GM12892 (cell line): ENCODE measurements around the gene PCBP2.
A peak's percentile ranks its signal among the peaks of the same experiment; 100 is the strongest.
"Not testable (repeated sequence)": the region's sequence is repeated elsewhere in the genome, so short reads cannot be mapped to it uniquely, and the experiment has no call there.

Source experiments
- DNase-seq: peaks from one replicate; pipeline ENCODE4 v3.0.0; 2011; ENCODE audit not compliant: insufficient read length
- FAIRE-seq: peaks from 2 replicates; lab custom pipeline; 2011; peaks lifted over from hg19 to GRCh38; lab: Jason Lieb, UNC
- POLR2A ChIP-seq: IDR thresholded peaks from 2 replicates; pipeline ENCODE4 v1.6.1; 2011; ENCODE audit warnings: low read depth, low read length, control low read depth
- POLR2AphosphoS5 ChIP-seq: IDR thresholded peaks from 2 replicates; pipeline ENCODE4 v1.6.1; 2011; ENCODE audit warnings: low read depth, low read length, control low read depth
- TAF1 ChIP-seq: IDR thresholded peaks from 2 replicates; pipeline ENCODE4 v1.6.1; 2011; ENCODE audit warnings: low read depth, mild to moderate bottlenecking, control low read depth, low read length, borderline replicate concordance

Gene PCBP2

DNA sequence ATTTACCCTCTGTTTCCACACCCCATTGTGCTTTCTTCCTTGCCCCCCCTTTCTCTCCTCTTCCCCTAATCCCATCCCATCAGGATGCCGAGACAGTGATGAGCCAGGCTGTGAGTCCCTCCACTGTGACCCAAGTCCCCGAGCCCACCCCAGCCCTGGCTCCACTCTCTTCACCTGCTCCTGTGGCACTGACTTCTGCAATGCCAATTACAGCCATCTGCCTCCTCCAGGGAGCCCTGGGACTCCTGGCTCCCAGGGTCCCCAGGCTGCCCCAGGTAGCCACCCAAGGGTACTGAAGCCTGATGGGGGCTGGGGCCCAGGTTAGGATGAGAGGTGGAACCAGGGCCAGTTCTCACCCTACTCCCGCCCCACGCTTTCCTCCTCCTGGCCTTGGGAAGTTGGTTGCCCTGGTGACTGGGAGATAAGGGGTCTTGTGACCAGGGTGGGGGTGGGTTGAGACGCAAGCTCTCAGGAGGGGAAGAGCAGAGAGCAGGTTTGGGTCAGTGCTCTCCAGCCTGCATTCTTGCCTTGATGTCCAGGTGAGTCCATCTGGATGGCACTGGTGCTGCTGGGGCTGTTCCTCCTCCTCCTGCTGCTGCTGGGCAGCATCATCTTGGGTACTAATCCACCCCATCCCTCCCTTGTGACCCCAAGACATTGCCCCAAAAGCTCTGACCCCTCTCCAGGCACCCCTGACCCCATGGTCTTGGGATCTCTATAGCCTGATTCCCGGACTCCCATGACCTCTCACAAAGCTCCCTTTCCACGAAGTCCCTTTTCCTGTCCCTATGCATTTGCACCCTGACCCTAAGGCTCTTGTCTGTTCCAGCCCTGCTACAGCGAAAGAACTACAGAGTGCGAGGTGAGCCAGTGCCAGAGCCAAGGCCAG lies 27.0 kb upstream of the PCBP2 start:
- DNase-seq (no peak), FAIRE-seq (no peak)
- TF ChIP-seq POLR2A, result no peak
- TF ChIP-seq POLR2AphosphoS5, result no peak

DNA sequence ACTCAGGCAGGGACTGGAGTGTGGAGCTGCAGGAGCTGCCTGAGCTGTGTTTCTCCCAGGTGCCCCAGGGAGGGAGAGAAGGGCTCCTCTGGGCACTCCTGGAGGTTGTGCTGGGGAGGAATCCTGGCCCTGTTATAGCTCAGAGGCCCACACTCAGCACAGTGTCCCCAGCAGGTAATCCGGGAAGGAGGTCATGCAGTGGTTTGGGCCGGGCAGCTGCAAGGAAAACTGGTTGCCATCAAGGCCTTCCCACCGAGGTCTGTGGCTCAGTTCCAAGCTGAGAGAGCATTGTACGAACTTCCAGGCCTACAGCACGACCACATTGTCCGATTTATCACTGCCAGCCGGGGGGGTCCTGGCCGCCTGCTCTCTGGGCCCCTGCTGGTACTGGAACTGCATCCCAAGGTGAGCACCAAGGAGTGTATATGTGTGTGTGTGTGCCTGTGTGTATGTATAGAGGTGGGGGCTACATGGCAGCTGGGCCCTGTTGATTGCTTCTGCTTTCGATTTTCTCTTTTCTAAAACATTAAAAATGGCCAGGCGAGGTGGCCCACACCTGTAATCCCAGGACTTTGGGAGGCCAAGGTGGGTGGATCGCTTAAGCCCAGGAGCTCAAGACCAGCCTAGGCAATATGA lies 26.3 kb upstream of the PCBP2 start:
- TF ChIP-seq POLR2AphosphoS5 (no peak), TAF1 (no peak), POLR2A (no peak)
- FAIRE-seq (no peak), DNase-seq (no peak)

GRCh38 chr12:53427905-53428594 lies 23.9 kb upstream of the PCBP2 start:
- DNase-seq, result no peak
- no peak for FAIRE-seq
- no peak for TF ChIP-seq TAF1
- TF ChIP-seq POLR2AphosphoS5, result no peak
- TF ChIP-seq POLR2A, result no peak

GRCh38 chr12:53428741-53429140 lies 23.2 kb upstream of the PCBP2 start:
- FAIRE-seq (no peak), DNase-seq (no peak)
- TF ChIP-seq POLR2AphosphoS5, result no peak
- TF ChIP-seq TAF1, result no peak
- TF ChIP-seq POLR2A, result no peak

DNA sequence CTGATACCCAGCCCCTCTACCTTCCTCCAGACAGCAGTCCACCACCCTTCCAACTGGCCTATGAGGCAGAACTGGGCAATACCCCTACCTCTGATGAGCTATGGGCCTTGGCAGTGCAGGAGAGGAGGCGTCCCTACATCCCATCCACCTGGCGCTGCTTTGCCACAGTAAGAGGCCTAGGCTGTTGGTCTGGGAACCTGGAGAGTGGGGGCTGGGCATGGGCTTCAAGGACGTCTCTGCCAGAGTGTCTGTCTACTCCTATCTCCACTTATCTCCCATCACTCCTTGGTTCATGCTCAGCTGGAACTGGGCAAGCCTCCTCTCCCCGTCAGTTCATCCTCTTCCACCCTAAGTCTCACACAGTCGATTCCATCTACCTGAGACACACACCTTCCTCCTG lies 21.8 kb upstream of the PCBP2 start:
- TF ChIP-seq TAF1, result no peak
- no peak for FAIRE-seq
- DNase-seq, result no peak

DNA sequence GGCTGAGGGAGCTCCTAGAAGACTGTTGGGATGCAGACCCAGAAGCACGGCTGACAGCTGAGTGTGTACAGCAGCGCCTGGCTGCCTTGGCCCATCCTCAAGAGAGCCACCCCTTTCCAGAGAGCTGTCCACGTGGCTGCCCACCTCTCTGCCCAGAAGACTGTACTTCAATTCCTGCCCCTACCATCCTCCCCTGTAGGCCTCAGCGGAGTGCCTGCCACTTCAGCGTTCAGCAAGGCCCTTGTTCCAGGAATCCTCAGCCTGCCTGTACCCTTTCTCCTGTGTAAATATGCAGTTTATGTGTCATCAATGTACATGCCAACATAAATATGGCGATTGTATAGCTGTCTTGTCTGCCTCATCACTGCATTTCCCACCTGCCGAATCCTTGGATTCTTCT lies 20.7 kb upstream of the PCBP2 start:
- no peak for DNase-seq
- no peak for FAIRE-seq
- no peak for TF ChIP-seq POLR2A
- TF ChIP-seq TAF1, result no peak
- TF ChIP-seq POLR2AphosphoS5, result no peak

DNA sequence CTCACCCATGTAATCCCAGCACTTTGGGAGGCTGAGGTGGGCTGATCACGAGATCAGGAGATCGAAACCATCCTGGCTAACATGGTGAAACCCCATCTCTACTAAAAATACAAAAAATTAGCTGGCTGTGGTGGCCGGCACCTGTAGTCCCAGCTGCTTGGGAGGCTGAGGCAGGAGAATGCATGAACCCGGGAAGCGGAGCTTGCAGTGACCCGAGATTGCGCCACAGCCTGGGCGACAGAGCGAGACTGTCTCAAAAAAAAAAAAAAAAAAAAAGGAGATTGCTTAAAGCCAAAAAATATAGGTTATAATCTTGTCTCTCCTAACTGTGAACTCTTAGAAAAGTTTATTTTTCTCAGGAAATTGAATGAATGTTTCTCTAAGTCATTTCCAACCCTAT lies 16.6 kb upstream of the PCBP2 start:
- DNase-seq, FAIRE-seq: not testable (repeated sequence)

- DNase-seq, FAIRE-seq: not testable (repeated sequence)
Measured at GRCh38 chr12:53439582-53439981, 12.3 kb upstream of the PCBP2 start.

DNA sequence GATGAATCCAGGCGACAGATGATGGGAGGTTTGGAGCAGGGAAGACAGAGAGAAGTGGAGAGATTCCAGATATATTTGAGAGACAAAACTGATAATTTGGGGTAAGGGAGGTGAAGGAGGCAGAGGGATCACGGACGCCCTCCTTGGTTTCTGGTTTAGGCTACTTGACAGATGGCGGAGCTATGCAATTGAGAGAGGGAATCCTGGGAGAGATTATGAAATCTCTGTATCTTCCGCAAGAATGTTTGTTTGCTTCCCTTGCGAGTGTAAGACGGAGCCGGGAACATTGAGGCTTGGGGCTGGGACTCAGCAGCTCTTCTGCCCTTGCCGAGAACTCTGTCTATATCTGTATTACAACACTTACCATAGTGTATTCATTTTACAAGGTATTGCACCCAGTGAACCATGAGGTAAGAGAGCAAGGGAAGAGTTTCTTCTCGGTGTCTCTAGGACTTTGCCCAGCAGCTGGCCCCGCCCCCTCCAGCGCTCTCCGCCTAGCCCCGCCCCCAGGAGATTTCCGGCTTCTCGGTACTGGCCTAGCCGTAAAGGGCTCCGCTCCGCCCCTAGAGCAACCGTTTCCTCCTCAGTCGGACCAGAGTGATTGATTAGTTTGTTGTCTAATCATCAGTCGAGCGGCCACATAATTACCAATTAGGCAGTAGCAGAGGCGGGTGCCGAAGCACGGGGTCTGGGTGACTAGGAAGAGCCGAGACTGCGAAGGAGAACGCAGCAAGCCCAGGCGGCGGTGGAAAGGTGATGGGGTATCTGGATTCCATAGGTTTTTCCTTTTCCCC lies 10.7 kb upstream of the PCBP2 start, which contains the start of gene PRR13:
Gene PRR13, plus strand, starts transcription at position 695 of the 794 bp plus-strand sequence. CDS start 981 bp downstream, outside the sequence.
- DNase-seq (peak; percentile 91), FAIRE-seq (peak; percentile 91)
- TF ChIP-seq POLR2A (peak; percentile 99), POLR2AphosphoS5 (peak; percentile 99), TAF1 (peak; percentile 89)

GRCh38 chr12:53443955-53444354 lies 7.9 kb upstream of the PCBP2 start:
- TF ChIP-seq POLR2AphosphoS5 (no peak), TAF1 (no peak), POLR2A (no peak)
- DNase-seq, result no peak
- FAIRE-seq, result no peak

- DNase-seq, FAIRE-seq: not testable (repeated sequence)
Measured at GRCh38 chr12:53444593-53445325, 7.1 kb upstream of the PCBP2 start.
